GM18867 (cell line): Measurements from ENCODE around the gene MKRN2.

Experiments
- ATAC-seq: cut with Tn5 transposase; IDR thresholded peaks from one replicate; pipeline ENCODE4 v1.9.1; 2021; ENCODE audit warnings: mild to moderate bottlenecking, moderate library complexity; ENCODE audit not compliant: unreplicated experiment

The MKRN2 gene

GRCh38 chr3:12553921-12554391, 2.9 kb upstream of the MKRN2 start:
- ATAC-seq, result no peak

GRCh38 chr3:12556314-12556689, 585 bp upstream of the MKRN2 start:
- ATAC-seq, result no peak

- no peak for ATAC-seq
Measured at GRCh38 chr3:12557473-12558100, 700 bp downstream of the MKRN2 start.

- no peak for ATAC-seq
Measured at GRCh38 chr3:12558706-12559105, 1.8 kb downstream of the MKRN2 start.

GRCh38 chr3:12559520-12559919, 2.6 kb downstream of the MKRN2 start:
- ATAC-seq, result no peak

- peak; percentile 42 for ATAC-seq
Measured at GRCh38 chr3:12560505-12561190, 3.8 kb downstream of the MKRN2 start.

GRCh38 chr3:12561397-12561796, 4.5 kb downstream of the MKRN2 start:
- ATAC-seq, result no peak

GRCh38 chr3:12562451-12562850, 5.6 kb downstream of the MKRN2 start:
- no peak for ATAC-seq

GRCh38 chr3:12566976-12567375, 10.1 kb downstream of the MKRN2 start:
- no peak for ATAC-seq

GRCh38 chr3:12568747-12569146, 11.9 kb downstream of the MKRN2 start:
- ATAC-seq, result no peak

GRCh38 chr3:12569836-12570235, 12.9 kb downstream of the MKRN2 start:
- ATAC-seq, result no peak

- no peak for ATAC-seq
Measured at GRCh38 chr3:12571986-12572385, 15.1 kb downstream of the MKRN2 start.

GRCh38 chr3:12574131-12574530, 17.2 kb downstream of the MKRN2 start:
- ATAC-seq, result no peak

GRCh38 chr3:12574661-12575060, 17.8 kb downstream of the MKRN2 start:
- no peak for ATAC-seq

GRCh38 chr3:12577379-12577778, 20.5 kb downstream of the MKRN2 start:
- no peak for ATAC-seq

GRCh38 chr3:12578742-12579141, 21.9 kb downstream of the MKRN2 start:
- no peak for ATAC-seq

GRCh38 chr3:12579456-12579855, 22.6 kb downstream of the MKRN2 start:
- no peak for ATAC-seq

GRCh38 chr3:12579905-12580304, 23.0 kb downstream of the MKRN2 start:
- no peak for ATAC-seq

GRCh38 chr3:12582730-12583129, 25.8 kb downstream of the MKRN2 start:
- ATAC-seq, result no peak

- no peak for ATAC-seq
Measured at GRCh38 chr3:12583280-12583679, 26.4 kb downstream of the MKRN2 start.

- ATAC-seq, result no peak
Measured at GRCh38 chr3:12584083-12584482, 27.2 kb downstream of the MKRN2 start.

- no peak for ATAC-seq
Measured at GRCh38 chr3:12585181-12585580, 28.3 kb downstream of the MKRN2 start.

GRCh38 chr3:12585970-12586369, 29.1 kb downstream of the MKRN2 start:
- ATAC-seq, result peak; percentile 58
